Measurements from ENCODE around the gene PRDX4. TPM values are rescaled to one million over a fixed set of nuclear protein-coding genes. Genes with fewer than 3 reads are reported as not detected.
"Not testable (repeated sequence)": the region's sequence is repeated elsewhere in the genome, so short reads cannot be mapped to it uniquely, and the experiment has no call there.

PRDX4 gene
- total RNA-seq, 2 experiments from 2014 or later: 46.0 to 88.0 TPM

- ChIA-PET POLR2A (no interaction called here), CTCF (ENCODE audit: unreplicated experiment) (no interaction called here)
- DNase-seq (ENCODE audit: low spot score): no peak
- TF ChIP-seq CTCF (conservative IDR thresholded peaks at IDR 0.05; ENCODE audit: low read length): no peak
- no peak for TF ChIP-seq EZH2phosphoT487 (IDR thresholded peaks at IDR 0.05; ENCODE audit: borderline replicate concordance, low read depth, low read length)
- Histone ChIP-seq H3K79me2 (ENCODE audit: insufficient read depth, low read depth, low read length) (no peaks in the 10 kb centered on the region), H3K27ac (ENCODE audit: low read depth, low read length, poor library complexity, severe bottlenecking) (no peak overlapping the region), H3K9me3 (ENCODE audit: low read length) (no peaks in the 10 kb centered on the region), H3K4me1 (ENCODE audit: insufficient read depth, low read length, poor library complexity, severe bottlenecking) (peaks cover 19% of the 10 kb centered on the region), H2AFZ (ENCODE audit: low read length) (no peak overlapping the region), H3K4me2 (ENCODE audit: low read length) (no peak overlapping the region), H4K20me1 (ENCODE audit: insufficient read depth, low read length) (no peaks in the 10 kb centered on the region), H3K36me3 (ENCODE audit: insufficient read depth, low read length) (no peaks in the 10 kb centered on the region), H3K4me3 (ENCODE audit: low read depth, low read length, poor library complexity, severe bottlenecking) (no peak overlapping the region), H3K9me2 (ENCODE audit: insufficient read depth, low read length) (no peaks in the 10 kb centered on the region)
- no TSS peak for BruUV-seq (replicated peaks)
- intact Hi-C loops (cut with micrococcal nuclease; ENCODE audit: unreplicated experiment): no loop called here
These were observed 10.6 kb upstream of the PRDX4 start for GRCh38 chrX:23656684-23657083.

DNA sequence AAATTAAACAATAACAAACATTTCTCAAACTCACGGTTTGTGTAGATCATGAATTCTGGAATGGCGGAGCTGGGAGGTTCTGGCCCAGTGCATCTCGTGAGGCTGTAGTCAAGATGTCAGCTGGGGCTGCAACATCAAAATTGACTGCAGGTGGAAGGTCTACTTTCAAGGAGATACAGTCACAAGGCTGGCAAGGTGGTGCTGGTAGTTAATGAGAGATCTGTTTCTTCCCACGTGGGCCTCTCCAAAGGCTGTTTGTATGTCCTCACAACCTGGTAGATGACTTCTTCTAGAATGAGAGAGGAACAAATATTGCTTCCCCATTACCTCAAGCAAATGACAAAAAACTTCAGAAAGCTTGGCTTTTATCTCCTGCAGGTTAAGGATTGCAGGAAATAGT is 8.0 kb upstream of the PRDX4 start:
- ChIA-PET CTCF (ENCODE audit: unreplicated experiment) (no interaction called here), POLR2A (no interaction called here)
- Histone ChIP-seq H3K4me3 (ENCODE audit: low read depth, low read length, poor library complexity, severe bottlenecking) (no peak overlapping the region), H3K36me3 (ENCODE audit: insufficient read depth, low read length) (no peaks in the 10 kb centered on the region), H3K79me2 (ENCODE audit: insufficient read depth, low read depth, low read length) (no peaks in the 10 kb centered on the region), H3K4me2 (ENCODE audit: low read length) (0 out of 2 replicates have a peak overlapping the region, but pooled peaks have one; percentile 20), H4K20me1 (ENCODE audit: insufficient read depth, low read length) (no peaks in the 10 kb centered on the region), H3K9me2 (ENCODE audit: insufficient read depth, low read length) (no peaks in the 10 kb centered on the region), H3K4me1 (ENCODE audit: insufficient read depth, low read length, poor library complexity, severe bottlenecking) (peaks cover 34% of the 10 kb centered on the region), H2AFZ (ENCODE audit: low read length) (peak overlapping the region; percentile 61; the same call in 1 of the 2 replicates), H3K9me3 (ENCODE audit: low read length) (no peaks in the 10 kb centered on the region), H3K27ac (ENCODE audit: low read depth, low read length, poor library complexity, severe bottlenecking) (no peak overlapping the region)
- no TSS peak for BruUV-seq (replicated peaks)
- intact Hi-C loops (cut with micrococcal nuclease; ENCODE audit: unreplicated experiment): no loop called here
- TF ChIP-seq EZH2phosphoT487 (IDR thresholded peaks at IDR 0.05; ENCODE audit: borderline replicate concordance, low read depth, low read length) (no peak), CTCF (conservative IDR thresholded peaks at IDR 0.05; ENCODE audit: low read length) (no peak)
- DNase-seq (ENCODE audit: low spot score): no peak

DNA sequence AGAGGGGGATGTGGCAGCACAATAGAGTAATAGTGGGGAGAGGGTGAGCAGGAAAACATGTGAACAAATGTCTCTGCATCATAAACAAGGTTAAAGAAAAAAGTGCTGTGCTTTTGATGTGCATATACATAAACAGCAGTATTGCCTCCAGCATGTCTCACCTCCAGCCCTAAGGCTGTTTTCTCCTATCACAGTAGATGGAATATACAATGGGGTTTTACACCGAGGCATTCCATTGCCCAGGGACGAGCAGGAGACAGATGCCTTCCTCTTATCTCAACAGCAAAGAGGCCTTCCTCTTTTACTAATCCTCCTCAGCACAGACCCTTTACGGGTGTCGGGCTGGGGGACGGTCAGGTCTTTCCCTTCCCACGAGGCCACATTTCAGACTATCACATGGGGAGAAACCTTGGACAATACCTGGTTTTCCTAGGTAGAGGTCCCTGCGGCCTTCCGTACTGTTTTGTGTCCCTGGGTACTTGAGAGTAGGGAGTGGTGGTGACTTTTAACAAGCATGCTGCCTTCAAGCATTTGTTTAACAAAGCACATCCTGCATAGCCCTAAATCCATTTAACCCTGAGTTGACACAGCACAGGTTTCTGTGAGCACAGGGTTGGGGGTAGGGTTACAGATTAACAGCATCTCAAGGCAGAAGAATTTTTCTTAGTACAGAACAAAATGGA is 7.1 kb upstream of the PRDX4 start:
- CTCF ChIA-PET (ENCODE audit: unreplicated experiment): not testable (repeated sequence)

More for the DNA sequence above, 7.1 kb upstream of the PRDX4 start:
- intact Hi-C loops (cut with micrococcal nuclease; ENCODE audit: unreplicated experiment); H3K9me3 ChIP-seq (ENCODE audit: low read length); H4K20me1 ChIP-seq (ENCODE audit: insufficient read depth, low read length); H3K36me3 ChIP-seq (ENCODE audit: insufficient read depth, low read length); DNase-seq (ENCODE audit: low spot score); H3K27ac ChIP-seq (ENCODE audit: low read depth, low read length, poor library complexity, severe bottlenecking); H3K79me2 ChIP-seq (ENCODE audit: insufficient read depth, low read depth, low read length); H3K9me2 ChIP-seq (ENCODE audit: insufficient read depth, low read length); BruUV-seq (replicated peaks): not testable (repeated sequence)
- Histone ChIP-seq H2AFZ (ENCODE audit: low read length) (peak overlapping the region; percentile 61; the same call in 1 of the 2 replicates), H3K4me2 (ENCODE audit: low read length) (peak overlapping the region; percentile 20), H3K4me3 (ENCODE audit: low read depth, low read length, poor library complexity, severe bottlenecking) (peak overlapping the region; percentile 26), H3K4me1 (ENCODE audit: insufficient read depth, low read length, poor library complexity, severe bottlenecking) (peaks cover 34% of the 10 kb centered on the region)
- POLR2A ChIA-PET: interaction anchor here (0.5 kb wide), 1 partner anchor 37 kb away, joined by 3 read pairs; no protein-coding TSS in a partner anchor
